ENCODE measurements around the gene PRRT4. TPM values are rescaled to one million over a fixed set of nuclear protein-coding genes. Genes with fewer than 3 reads are reported as not detected.

The PRRT4 gene
- total RNA-seq, 1 experiment from 2014 or later: 0.24 TPM

- Histone ChIP-seq H3T11ph (ENCODE audit: low read length) (no peak overlapping the region), H3K9ac (ENCODE audit: extremely low read depth, insufficient read length, low read length) (no peak overlapping the region), H3K4me2 (ENCODE audit: insufficient read depth, insufficient read length, low read length) (no peak overlapping the region), H3K14ac (ENCODE audit: insufficient read depth, low read length) (no peak overlapping the region), H3K79me1 (ENCODE audit: insufficient read depth, low read depth, low read length, poor library complexity, severe bottlenecking) (no peaks in the 10 kb centered on the region), H3K4me1 (ENCODE audit: insufficient read depth, low read length) (no peaks in the 10 kb centered on the region), H2BK20ac (ENCODE audit: low read depth, low read length, poor library complexity, severe bottlenecking) (no peak overlapping the region), H2BK5ac (ENCODE audit: insufficient read length, low read length) (no peak overlapping the region), H3K27ac (ENCODE audit: insufficient read length, low read depth, low read length) (no peak overlapping the region), H2AFZ (ENCODE audit: low read length) (no peak overlapping the region), H3K27me3 (ENCODE audit: insufficient read depth, low read length) (no peaks in the 10 kb centered on the region; the same call in 1 of the 2 replicates), H4K91ac (ENCODE audit: insufficient read length, low read depth, low read length) (no peak overlapping the region), H3K23ac (ENCODE audit: insufficient read length, low read depth, low read length) (no peak overlapping the region), H3K18ac (ENCODE audit: insufficient read length, low read depth, low read length) (no peak overlapping the region), H2BK12ac (ENCODE audit: insufficient read length, low read depth, low read length) (no peak overlapping the region), H2BK15ac (ENCODE audit: low read depth, low read length) (no peak overlapping the region), H4K5ac (ENCODE audit: insufficient read length, low read depth, low read length) (no peak overlapping the region), H4K20me1 (ENCODE audit: control insufficient read depth, insufficient read depth, insufficient read length) (peaks cover 2% of the 10 kb centered on the region), H2AK5ac (ENCODE audit: insufficient read length, low read length) (no peak overlapping the region), H4K8ac (replicated peaks; ENCODE audit: insufficient read length, low read depth, low read length) (no peak overlapping the region), H3K79me2 (ENCODE audit: insufficient read depth, low read length) (no peaks in the 10 kb centered on the region), H3K9me3 (ENCODE audit: control insufficient read depth, low read depth, low read length) (no peaks in the 10 kb centered on the region), H3K56ac (ENCODE audit: insufficient read length, low read depth, low read length) (no peak overlapping the region), H3K23me2 (ENCODE audit: insufficient read length, low read depth, low read length, poor library complexity, severe bottlenecking) (no peaks in the 10 kb centered on the region), H3K4ac (ENCODE audit: low read depth, low read length) (no peak overlapping the region), H2BK120ac (ENCODE audit: low read depth, low read length, poor library complexity, severe bottlenecking) (no peak overlapping the region)
- TF ChIP-seq, protein P1, sequence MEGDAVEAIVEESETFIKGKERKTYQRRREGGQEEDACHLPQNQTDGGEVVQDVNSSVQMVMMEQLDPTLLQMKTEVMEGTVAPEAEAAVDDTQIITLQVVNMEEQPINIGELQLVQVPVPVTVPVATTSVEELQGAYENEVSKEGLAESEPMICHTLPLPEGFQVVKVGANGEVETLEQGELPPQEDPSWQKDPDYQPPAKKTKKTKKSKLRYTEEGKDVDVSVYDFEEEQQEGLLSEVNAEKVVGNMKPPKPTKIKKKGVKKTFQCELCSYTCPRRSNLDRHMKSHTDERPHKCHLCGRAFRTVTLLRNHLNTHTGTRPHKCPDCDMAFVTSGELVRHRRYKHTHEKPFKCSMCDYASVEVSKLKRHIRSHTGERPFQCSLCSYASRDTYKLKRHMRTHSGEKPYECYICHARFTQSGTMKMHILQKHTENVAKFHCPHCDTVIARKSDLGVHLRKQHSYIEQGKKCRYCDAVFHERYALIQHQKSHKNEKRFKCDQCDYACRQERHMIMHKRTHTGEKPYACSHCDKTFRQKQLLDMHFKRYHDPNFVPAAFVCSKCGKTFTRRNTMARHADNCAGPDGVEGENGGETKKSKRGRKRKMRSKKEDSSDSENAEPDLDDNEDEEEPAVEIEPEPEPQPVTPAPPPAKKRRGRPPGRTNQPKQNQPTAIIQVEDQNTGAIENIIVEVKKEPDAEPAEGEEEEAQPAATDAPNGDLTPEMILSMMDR (conservative IDR thresholded peaks at IDR 0.05): peak; percentile 9; the same call in 1 of the 3 replicates
- no peak overlapping the region for H3K27ac Mint-ChIP-seq
- no peak overlapping the region for H3K4me3 Mint-ChIP-seq
- H3K36me3 Mint-ChIP-seq (ENCODE audit: insufficient read depth in 1 of 3, low read depth in 3 of 3): peaks cover 0 to 2% (median 0%) of the 10 kb centered on the region in 3 experiments; a peak in 3 of 7 replicates
- DNase-seq: peak; percentile 55
- peaks cover 21% of the 10 kb centered on the region for H3K27me3 Mint-ChIP-seq (ENCODE audit: low read depth)
- no peaks in the 10 kb centered on the region for H3K9me3 Mint-ChIP-seq
- peaks cover 29 to 31% of the 10 kb centered on the region in 2 experiments for H3K4me1 Mint-ChIP-seq
- no CpG with 5 or more reads among the region's 9 CpGs for WGBS (ENCODE audit: extremely low coverage, insufficient read length, low lambda C conversion rate)
Measured at GRCh38 chr7:128389618-128390329, 28.3 kb upstream of the PRRT4 start.

Data from H9 (cell line).